BLaER1 treated with 17β-estradiol and CSF1 and Interleukin-3, amounts not matched to agents 10 nM and 100 nM (cell line): Measurements from ENCODE around the gene MPST.
"Not testable (repeated sequence)": the region's sequence is repeated elsewhere in the genome, so short reads cannot be mapped to it uniquely, and the experiment has no call there.

Experiments
- H3K27ac ChIP-seq, 11 experiments: shearing (Covaris generic); formaldehyde crosslinking; 2 replicates each; pipeline ENCODE4 v1.8.1; 2022
- H3K27me3 ChIP-seq, 11 experiments: shearing (Covaris generic); formaldehyde crosslinking; 2 replicates each; pipeline ENCODE4 v1.8.1; 2022
- H3K36me3 ChIP-seq, 11 experiments: shearing (Covaris generic); formaldehyde crosslinking; 2 replicates each; pipeline ENCODE4 v1.8.1; 2022
- H3K4me1 ChIP-seq, 10 experiments: shearing (Covaris generic); formaldehyde crosslinking; 2 replicates each; pipeline ENCODE4 v1.8.1; 2022
- H3K4me2 ChIP-seq, 11 experiments: shearing (Covaris generic); formaldehyde crosslinking; 2 replicates each; pipeline ENCODE4 v1.8.1; 2022
- H3K4me3 ChIP-seq, 10 experiments: shearing (Covaris generic); formaldehyde crosslinking; 2 replicates each; pipeline ENCODE4 v1.8.1; 2022
- H3K9ac ChIP-seq, 11 experiments: shearing (Covaris generic); formaldehyde crosslinking; 2 replicates each; pipeline ENCODE4 v1.8.1; 2022
- H3K9me3 ChIP-seq, 11 experiments: shearing (Covaris generic); formaldehyde crosslinking; replicated peaks in 1 of 11; 2 replicates each; pipeline ENCODE4 v1.8.1; 2022
- H4K20me1 ChIP-seq, 11 experiments: shearing (Covaris generic); formaldehyde crosslinking; 2 replicates each; pipeline ENCODE4 v1.8.1; 2022
- Cebpa-rat ChIP-seq, 11 experiments: shearing (Covaris generic); IDR thresholded peaks; 2 replicates each; pipeline ENCODE4 v1.8.1; 2022

Gene MPST

DNA sequence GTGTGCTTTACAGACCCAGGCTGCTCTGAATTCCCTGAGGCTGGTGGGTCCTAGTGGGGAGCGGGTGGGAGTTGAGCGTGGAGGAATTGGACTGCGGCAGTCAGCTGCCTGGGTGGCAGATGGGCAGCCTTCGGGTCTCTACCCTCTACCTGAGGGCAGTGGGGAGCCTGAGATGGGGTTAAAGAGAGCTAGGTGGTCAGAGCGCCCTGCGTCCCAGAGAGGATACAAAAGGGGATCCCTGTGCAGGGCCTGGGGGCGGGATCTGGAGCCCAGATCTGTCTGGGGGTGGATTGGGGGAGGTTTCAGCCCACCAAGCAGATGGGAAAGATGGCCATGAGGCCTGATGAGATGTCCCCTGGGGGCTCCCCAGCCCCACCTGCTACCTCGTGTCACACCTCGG, 50.2 kb downstream of the MPST start:
- Histone ChIP-seq H3K4me1 (peaks cover 0 to 4% (median 0%) of the 10 kb centered on the region in 10 experiments; a peak in 2 of 20 replicates), H3K36me3 (no peaks in the 10 kb centered on the region), H3K27ac (no peak overlapping the region), H4K20me1 (peaks cover 0 to 35% (median 0%) of the 10 kb centered on the region in 11 experiments; a peak in 6 of 22 replicates), H3K9me3 (peaks cover 0 to 7% (median 0%) of the 10 kb centered on the region in 11 experiments; a peak in 2 of 22 replicates), H3K4me3 (no peak overlapping the region), H3K4me2 (no peak overlapping the region), H3K27me3 (peaks cover 14 to 34% (median 28%) of the 10 kb centered on the region in 11 experiments), H3K9ac (no peak overlapping the region)
- TF ChIP-seq Cebpa-rat (IDR thresholded peaks at IDR 0.05), result no peak

DNA sequence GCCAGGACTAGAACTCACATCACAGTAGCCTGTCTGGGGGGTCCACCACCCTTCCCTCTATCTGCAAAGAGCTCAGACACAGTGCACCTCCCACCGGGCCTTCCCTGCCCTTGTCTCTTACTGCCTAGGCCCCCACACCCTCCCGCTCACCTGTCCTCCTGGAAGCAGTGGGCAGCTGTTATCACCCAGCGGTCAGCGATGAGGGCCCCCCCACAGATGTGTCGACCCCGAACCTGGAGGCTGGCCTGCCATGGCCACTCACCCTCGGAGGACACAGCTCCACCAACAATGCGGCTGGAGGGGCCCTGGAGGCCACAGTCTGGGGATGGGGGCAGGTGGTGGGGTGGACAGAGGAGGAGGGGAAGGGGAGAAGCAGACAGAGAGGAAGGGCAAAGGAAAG, 50.8 kb downstream of the MPST start:
- Histone ChIP-seq H4K20me1 (peaks cover 0 to 28% (median 0%) of the 10 kb centered on the region in 11 experiments; a peak in 4 of 22 replicates), H3K9ac (no peak overlapping the region), H3K4me2 (no peak overlapping the region), H3K4me3 (no peak overlapping the region), H3K27ac (no peak overlapping the region), H3K27me3 (peaks cover 14 to 34% (median 28%) of the 10 kb centered on the region in 11 experiments), H3K36me3 (no peaks in the 10 kb centered on the region), H3K4me1 (peaks cover 0 to 4% (median 0%) of the 10 kb centered on the region in 10 experiments; a peak in 2 of 20 replicates), H3K9me3 (peaks cover 0 to 7% (median 0%) of the 10 kb centered on the region in 11 experiments; a peak in 2 of 22 replicates)
- TF ChIP-seq Cebpa-rat (IDR thresholded peaks at IDR 0.05), result no peak

DNA sequence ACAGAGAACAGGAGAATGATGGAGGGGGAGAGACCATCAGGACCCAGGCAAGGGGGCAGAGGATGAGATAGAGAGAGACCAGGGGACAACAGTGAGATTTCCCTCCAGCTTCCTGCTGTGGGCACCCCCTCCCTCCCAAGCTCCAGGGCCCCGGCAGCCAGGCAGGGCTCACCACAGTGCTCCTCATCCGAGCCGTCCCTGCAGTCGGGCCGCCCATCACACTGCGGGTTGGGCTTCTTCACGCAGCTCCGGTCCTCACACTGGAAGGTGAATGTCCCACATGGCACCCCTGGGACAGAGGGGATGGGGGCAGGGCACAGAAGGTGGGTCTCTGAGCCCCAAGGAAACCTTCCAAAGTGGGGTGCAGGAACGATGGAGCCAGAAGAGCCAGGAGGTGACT, 51.2 kb downstream of the MPST start:
- H3K9me3 ChIP-seq, result peaks cover 0 to 7% (median 0%) of the 10 kb centered on the region in 11 experiments; a peak in 2 of 22 replicates
- no peak overlapping the region for H3K9ac ChIP-seq
- H3K4me2 ChIP-seq, result no peak overlapping the region
- H3K4me3 ChIP-seq, result no peak overlapping the region
- peaks cover 0 to 24% (median 0%) of the 10 kb centered on the region in 11 experiments; a peak in 4 of 22 replicates for H4K20me1 ChIP-seq
- no peak for TF ChIP-seq Cebpa-rat (IDR thresholded peaks at IDR 0.05)
- peaks cover 14 to 34% (median 28%) of the 10 kb centered on the region in 11 experiments for H3K27me3 ChIP-seq
- H3K4me1 ChIP-seq, result peaks cover 0 to 4% (median 0%) of the 10 kb centered on the region in 10 experiments; a peak in 1 of 20 replicates
- no peak overlapping the region for H3K27ac ChIP-seq
- no peaks in the 10 kb centered on the region for H3K36me3 ChIP-seq

DNA sequence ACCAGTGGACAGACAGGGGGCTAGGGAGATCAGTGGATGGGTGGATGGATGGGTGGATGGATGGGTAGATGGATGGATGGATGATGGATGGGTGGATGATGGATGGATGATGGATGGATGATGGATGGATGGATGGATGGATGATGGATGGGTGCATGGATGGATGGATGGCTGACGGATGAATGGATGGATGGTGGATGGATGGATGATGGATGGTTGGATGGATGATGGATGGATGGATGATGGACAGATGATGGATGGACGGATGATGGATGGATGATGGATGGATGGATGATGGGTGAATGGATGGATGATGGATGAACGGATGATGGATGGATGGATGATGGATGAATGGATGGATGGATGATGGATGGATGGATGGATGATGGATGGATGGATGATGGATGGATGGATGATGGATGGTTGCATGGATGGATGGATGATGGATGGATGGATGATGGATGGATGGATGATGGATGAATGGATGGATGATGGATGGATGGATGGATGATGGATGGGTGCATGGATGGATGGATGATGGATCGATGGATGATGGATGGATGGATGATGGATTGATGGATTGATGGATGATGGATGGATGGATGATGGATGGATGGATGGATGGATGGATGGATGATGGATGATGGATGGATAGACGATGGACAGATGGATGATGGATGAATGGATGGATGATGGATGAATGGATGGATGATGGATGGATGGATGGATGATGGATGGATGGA, 52.5 kb downstream of the MPST start:
- H3K4me2 ChIP-seq, H3K36me3 ChIP-seq, H3K4me1 ChIP-seq, H3K4me3 ChIP-seq, H3K9ac ChIP-seq, H3K9me3 ChIP-seq, H3K27ac ChIP-seq: not testable (repeated sequence)
- Histone ChIP-seq H3K27me3 (peaks cover 14 to 34% (median 28%) of the 10 kb centered on the region in 11 experiments), H4K20me1 (peaks cover 0 to 12% (median 0%) of the 10 kb centered on the region in 11 experiments; a peak in 4 of 22 replicates)

DNA sequence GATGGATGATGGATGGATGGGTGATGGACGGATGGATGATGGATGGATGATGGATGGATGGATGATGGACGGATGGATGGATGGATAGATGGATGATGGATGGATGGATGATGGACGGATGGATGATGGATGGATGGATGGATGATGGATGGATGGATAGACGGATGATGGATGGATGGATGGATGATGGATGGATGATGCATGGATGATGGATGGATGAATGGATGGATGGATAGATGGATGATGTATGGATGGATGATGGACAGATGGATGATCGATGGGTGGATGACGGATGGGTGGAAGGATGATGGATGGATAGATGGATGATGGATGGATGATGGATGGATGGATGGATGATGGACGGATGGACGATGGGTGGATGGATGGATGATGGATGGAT, 53.1 kb downstream of the MPST start:
- Histone ChIP-seq H3K27me3 (peaks cover 14 to 32% (median 25%) of the 10 kb centered on the region in 11 experiments), H3K27ac (no peak overlapping the region), H3K9me3 (peaks cover 0 to 7% (median 0%) of the 10 kb centered on the region in 11 experiments; a peak in 2 of 22 replicates), H3K9ac (no peak overlapping the region), H3K4me1 (peaks cover 0 to under 1% (median 0%) of the 10 kb centered on the region in 10 experiments; a peak in 2 of 20 replicates), H3K36me3 (no peaks in the 10 kb centered on the region), H3K4me3 (no peak overlapping the region), H4K20me1 (peaks cover 0 to 6% (median 0%) of the 10 kb centered on the region in 11 experiments; a peak in 2 of 22 replicates), H3K4me2 (no peak overlapping the region)
- TF ChIP-seq Cebpa-rat (IDR thresholded peaks at IDR 0.05), result no peak

DNA sequence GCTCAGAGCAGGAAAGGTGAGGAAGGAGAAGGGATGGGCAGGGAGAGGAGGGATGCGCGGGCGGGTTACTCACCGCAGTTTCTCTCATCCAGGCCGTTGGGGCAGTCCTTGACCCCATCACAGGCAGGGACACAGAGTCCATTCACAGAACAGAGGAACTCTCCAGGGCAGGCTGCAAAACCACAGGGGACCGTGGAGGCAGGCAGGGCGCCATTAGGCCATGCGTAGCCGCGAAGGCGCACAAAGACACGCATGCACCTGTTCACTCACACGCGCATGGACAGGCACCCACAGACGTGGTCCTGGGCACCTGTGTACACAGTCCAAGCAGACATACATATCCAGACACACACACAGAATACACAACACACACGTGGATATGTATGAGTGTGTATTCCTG, 55.0 kb downstream of the MPST start:
- no peak for TF ChIP-seq Cebpa-rat (IDR thresholded peaks at IDR 0.05)
- Histone ChIP-seq H3K27ac (no peak overlapping the region), H3K27me3 (peaks cover 4 to 13% (median 8%) of the 10 kb centered on the region in 11 experiments; a peak in 15 of 22 replicates), H4K20me1 (peaks cover 0 to 4% (median 0%) of the 10 kb centered on the region in 11 experiments; a peak in 1 of 22 replicates), H3K4me3 (no peak overlapping the region), H3K4me2 (no peak overlapping the region), H3K9ac (no peak overlapping the region), H3K36me3 (no peaks in the 10 kb centered on the region), H3K4me1 (peaks cover 7 to 17% (median 14%) of the 10 kb centered on the region in 10 experiments), H3K9me3 (peaks cover 0 to 7% (median 0%) of the 10 kb centered on the region in 11 experiments; a peak in 2 of 22 replicates)

DNA sequence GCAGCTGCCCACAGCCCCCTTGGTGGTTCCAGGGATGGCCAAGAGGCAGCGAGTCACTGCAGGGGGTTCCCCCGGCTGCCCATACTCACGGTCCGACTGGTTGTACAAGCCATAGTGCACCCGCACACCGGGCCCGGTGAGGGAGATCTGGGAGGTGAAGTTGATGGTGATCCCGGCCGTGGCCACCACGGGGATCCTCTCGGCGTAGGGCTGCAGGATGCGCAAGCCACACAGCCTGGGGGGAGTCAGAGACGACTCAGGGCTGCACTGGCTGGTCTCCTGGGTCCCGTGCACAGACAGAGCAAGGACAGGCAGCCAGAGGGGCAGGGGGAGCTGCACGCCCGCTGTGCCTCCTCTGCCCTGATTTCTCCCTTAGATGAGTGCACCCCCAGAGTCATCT, 55.5 kb downstream of the MPST start:
- no peak overlapping the region for H3K4me3 ChIP-seq
- H3K9me3 ChIP-seq, result peaks cover 0 to 7% (median 0%) of the 10 kb centered on the region in 11 experiments; a peak in 2 of 22 replicates
- no peaks in the 10 kb centered on the region for H3K36me3 ChIP-seq
- no peak for TF ChIP-seq Cebpa-rat (IDR thresholded peaks at IDR 0.05)
- peaks cover 12 to 22% (median 19%) of the 10 kb centered on the region in 10 experiments for H3K4me1 ChIP-seq
- peaks cover under 1 to 8% (median 3%) of the 10 kb centered on the region in 11 experiments; a peak in 9 of 22 replicates for H3K27me3 ChIP-seq
- H3K27ac ChIP-seq, result no peak overlapping the region
- H3K4me2 ChIP-seq, result no peak overlapping the region
- H4K20me1 ChIP-seq, result peaks cover 0 to 4% (median 0%) of the 10 kb centered on the region in 11 experiments; a peak in 1 of 22 replicates
- H3K9ac ChIP-seq, result no peak overlapping the region

DNA sequence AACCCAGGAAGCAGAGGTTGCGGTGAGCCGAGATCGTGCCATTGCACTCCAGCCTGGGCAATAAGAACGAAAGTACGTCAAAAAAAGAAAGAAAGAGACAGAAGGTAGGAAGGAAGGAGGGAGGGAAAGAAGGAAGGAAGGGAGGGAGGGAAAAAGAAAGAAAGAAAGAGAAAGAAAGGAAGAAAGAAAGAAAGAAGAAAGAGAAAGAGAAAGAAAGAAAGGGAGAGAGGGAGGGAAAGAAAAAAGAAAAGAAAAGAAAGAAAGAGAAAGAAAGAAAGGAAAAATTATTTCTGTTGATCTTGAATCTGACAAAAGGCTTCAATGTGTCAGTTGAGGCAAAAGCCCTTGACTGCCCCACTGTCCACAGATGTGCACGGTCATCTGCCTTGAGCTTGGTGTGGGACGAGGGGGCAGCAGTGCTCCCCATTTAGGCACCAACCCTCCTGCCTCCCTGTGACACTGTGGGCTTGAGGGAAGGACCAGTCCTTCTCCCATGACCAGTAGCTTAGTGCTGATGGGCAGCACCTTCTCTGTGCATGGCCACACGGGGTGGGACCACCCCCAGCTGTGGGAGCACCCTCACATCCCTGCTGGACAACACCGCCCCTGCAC, 56.4 kb downstream of the MPST start:
- Histone ChIP-seq H3K27me3 (no peaks in the 10 kb centered on the region; a peak in 1 of 22 replicates), H4K20me1 (peaks cover 0 to 4% (median 0%) of the 10 kb centered on the region in 11 experiments; a peak in 1 of 22 replicates), H3K4me1 (peaks cover 21 to 31% (median 28%) of the 10 kb centered on the region in 10 experiments), H3K36me3 (no peaks in the 10 kb centered on the region), H3K4me2 (no peak overlapping the region), H3K9me3 (peaks cover 0 to 7% (median 0%) of the 10 kb centered on the region in 11 experiments; a peak in 2 of 22 replicates), H3K27ac (no peak overlapping the region), H3K4me3 (no peak overlapping the region), H3K9ac (no peak overlapping the region)
- TF ChIP-seq Cebpa-rat (IDR thresholded peaks at IDR 0.05), result no peak
